GM12878 (cell line): ENCODE measurements around the gene AGPAT2. TPM values are rescaled to one million over a fixed set of nuclear protein-coding genes. Genes with fewer than 3 reads are reported as not detected.

ENCODE experiments used
- ATAC-seq: fragments of 200-7000 bp; cut with Tn5 transposase; 3 replicates; pipeline ENCODE4 v1.9.1; 2020; ENCODE audit warnings: mild to moderate bottlenecking, moderate library complexity
- BruUV-seq: library from RNA; stranded (reverse); fragments of 400-500 nt; replicated peaks from 2 replicates; lab custom pipeline; 2021; lab: Mats Ljungman, UMichigan
- CTCF ChIA-PET: fragments of 300-600 bp; sonication (Branson Sonifier 250); formaldehyde crosslinking; extraction: SDS; loops from one replicate; lab custom pipeline; 2021; ENCODE audit warnings: inconsistent platforms; lab: Yijun Ruan, JAX
- POLR2A ChIA-PET: fragments of 350-600 bp; formaldehyde crosslinking; extraction: SDS; loops from one replicate; lab custom pipeline; 2021; ENCODE audit warnings: inconsistent platforms; lab: Charles Lee
- RAD21 ChIA-PET: fragments of 300-600 bp; sonication (Branson Sonifier 250); formaldehyde crosslinking; loops from one replicate; lab custom pipeline; 2023; ENCODE audit warnings: antibody characterized with exemption; ENCODE audit not compliant: unreplicated experiment; lab: Charles Lee
- SMC1A ChIA-PET: fragments of 300-600 bp; sonication (Branson Sonifier 250); formaldehyde crosslinking; loops from one replicate; lab custom pipeline; 2023; ENCODE audit not compliant: unreplicated experiment, uncharacterized antibody; lab: Charles Lee
- DNase-seq: peaks from one replicate; pipeline ENCODE4 v3.0.0-alpha.2; 2011; ENCODE audit warnings: low read depth, low spot score
- FAIRE-seq: peaks from 3 replicates; lab custom pipeline; 2011; peaks lifted over from hg19 to GRCh38; lab: Jason Lieb, UNC
- H2AFZ ChIP-seq: 2 replicates; pipeline ENCODE4 v1.6.0; 2011; ENCODE audit warnings: low read depth, low read length, control low read depth; ENCODE audit not compliant: control insufficient read depth
- H3K27ac ChIP-seq: 2 replicates; pipeline ENCODE4 v1.5.1; 2011; ENCODE audit warnings: control low read depth; ENCODE audit not compliant: control insufficient read depth, insufficient read depth
- H3K27me3 ChIP-seq, 2 experiments: replicated peaks in 1 of 2; 2 replicates each; pipeline versions ENCODE4 v1.6.0 to v1.6.1; 2011; ENCODE audit warnings: low read length in 1 of 2; ENCODE audit not compliant: control insufficient read depth in 2 of 2, insufficient read depth in 2 of 2
- H3K36me3 ChIP-seq, 2 experiments: 2 replicates each; pipeline ENCODE4 v1.5.1; 2011; ENCODE audit warnings: low read length in 1 of 2; ENCODE audit not compliant: control insufficient read depth in 2 of 2, insufficient read depth in 2 of 2
- H3K4me1 ChIP-seq: 2 replicates; pipeline ENCODE4 v1.6.1; 2011; ENCODE audit warnings: mild to moderate bottlenecking, low read length, moderate library complexity, mixed read lengths; ENCODE audit not compliant: control insufficient read depth, insufficient read depth
- H3K4me2 ChIP-seq: 2 replicates; pipeline ENCODE4 v1.6.0; 2011; ENCODE audit warnings: control low read depth; ENCODE audit not compliant: control insufficient read depth, insufficient read depth
- H3K4me3 ChIP-seq: fragments of 200-600 bp; sonication (generic); 2 replicates; pipeline ENCODE4 v1.5.1; 2016
- H3K79me2 ChIP-seq: 2 replicates; pipeline ENCODE4 v1.6.0; 2011; ENCODE audit warnings: low read length; ENCODE audit not compliant: control insufficient read depth, insufficient read depth
- H3K9ac ChIP-seq: 2 replicates; pipeline ENCODE4 v1.8.0; 2011; ENCODE audit warnings: low read length, control low read depth, mixed read lengths; ENCODE audit not compliant: control insufficient read depth, insufficient read depth
- H3K9me3 ChIP-seq: replicated peaks from 3 replicates; pipeline ENCODE4 v1.5.1; 2011; ENCODE audit warnings: mild to moderate bottlenecking, low read length; ENCODE audit not compliant: control insufficient read depth, insufficient read depth
- H4K20me1 ChIP-seq: 2 replicates; pipeline ENCODE4 v1.6.0; 2011; ENCODE audit not compliant: control insufficient read depth, insufficient read depth
- BHLHE40 ChIP-seq, 2 experiments: fragments of 450-650 bp in 1 of 2; IDR thresholded peaks; 2 replicates each; pipeline ENCODE4 v1.6.1; 2011 to 2017; ENCODE audit warnings: low read depth in 2 of 2, borderline replicate concordance in 1 of 2, improper control_type of control experiment in 1 of 2, low read length in 1 of 2, mild to moderate bottlenecking in 1 of 2
- GATAD2B ChIP-seq: fragments of 450-650 bp; conservative IDR thresholded peaks from 2 replicates; pipeline ENCODE4 v1.6.1; 2017; ENCODE audit warnings: low read depth, mild to moderate bottlenecking, moderate library complexity
- MEF2B ChIP-seq: fragments of 450-650 bp; IDR thresholded peaks from 2 replicates; pipeline ENCODE4 v1.6.1; 2018; ENCODE audit warnings: mild to moderate bottlenecking, moderate library complexity; ENCODE audit not compliant: partially characterized antibody, poor library complexity, severe bottlenecking
- NR2F1 ChIP-seq: fragments of 450-650 bp; conservative IDR thresholded peaks from 2 replicates; pipeline ENCODE4 v1.6.1; 2017; ENCODE audit warnings: mild to moderate bottlenecking
- POLR2AphosphoS5 ChIP-seq: IDR thresholded peaks from 2 replicates; pipeline ENCODE4 v1.6.1; 2011; ENCODE audit warnings: mild to moderate bottlenecking, low read length, inconsistent platforms
- SIX5 ChIP-seq: IDR thresholded peaks from 2 replicates; pipeline ENCODE4 v1.6.1; 2011; ENCODE audit warnings: mild to moderate bottlenecking, low read depth, low read length, moderate library complexity; ENCODE audit not compliant: severe bottlenecking
- SRF ChIP-seq, 2 experiments: IDR thresholded peaks; 2 replicates each; pipeline ENCODE4 v1.6.1; 2011; ENCODE audit warnings: low read depth in 2 of 2, low read length in 2 of 2, mild to moderate bottlenecking in 1 of 2, moderate library complexity in 1 of 2
- ZNF207 ChIP-seq: fragments of 450-650 bp; IDR thresholded peaks from 2 replicates; pipeline ENCODE4 v1.6.1; 2014; ENCODE audit warnings: antibody characterized with exemption, mild to moderate bottlenecking, borderline replicate concordance
- WGBS: methylation state at CpG from one replicate; pipeline ENCODE4 v1.1.6; 2016; ENCODE audit warnings: low lambda C conversion rate; ENCODE audit not compliant: insufficient replicate concordance, insufficient coverage; ENCODE audit errors: missing lambda C conversion rate; 5-methylcytosine and 5-hydroxymethylcytosine counted together
- in situ Hi-C: fragments of 300-500 bp; cut with MboI; formaldehyde crosslinking; loops from 9 replicates; pipeline ENCODE4 v1.14.3; 2018; ENCODE audit warnings: mixed read lengths
- intact Hi-C: fragments of 100-400 bp; cut with micrococcal nuclease; formaldehyde crosslinking; loops from one replicate; pipeline ENCODE4 v1.14.2; 2022; ENCODE audit not compliant: unreplicated experiment
- polyA plus RNA-seq, 11 experiments: library from polyadenylated mRNA; depleted of rRNA in 4 of 11; unstranded in 6 of 11; stranded (reverse) in 5 of 11; fragments of >200 nt; fragmentation: Nextera tagmentation in 4 of 11; fragmentation: Illumina TruSeq in 1 of 11; extraction: Ambion mirVana in 4 of 11; extraction: Trizol in 1 of 11; gene quantifications; 1 replicate in 1 of 11; 2 replicates in 10 of 11; pipeline versions ENCODE4 v1.2.1 to v1.2.3, GENCODE V29; 2011 to 2016; ENCODE audit warnings: inconsistent platforms in 2 of 11, missing spikeins in 2 of 11, low read depth in 1 of 11
- total RNA-seq, 4 experiments: library from RNA; depleted of rRNA in 3 of 4; stranded (reverse); fragments of >200 nt in 3 of 4; fragmentation: Illumina TruSeq in 1 of 4; extraction: Trizol in 1 of 4; gene quantifications; 2 replicates each; pipeline versions ENCODE4 v1.2.1 to v1.2.3, GENCODE V29; 2013 to 2021

AGPAT2 gene
- total and polyA plus RNA-seq, 10 of the 15 experiments (the other 5 are each of a cell fraction or from before 2014, with no cell fraction given): 0.10 to 28.5 (median 18.2) TPM

GRCh38 chr9:136687721-136688223 is 515 bp upstream of the AGPAT2 start:
- ChIA-PET CTCF (interaction anchor here (0.6 to 2.9 kb wide), 6 partner anchors 13 to 521 kb away, joined by 3 to 12 read pairs (median 3); no protein-coding TSS in a partner anchor), SMC1A (interaction anchor here (1.0 kb wide), 1 partner anchor 12 kb away, joined by 3 read pairs; no protein-coding TSS in a partner anchor), POLR2A (interaction anchor here (1.0 kb wide), 1 partner anchor 54 kb away, joined by 3 read pairs; no protein-coding TSS in a partner anchor)
- peaks cover 7% of the 10 kb centered on the region for H3K79me2 ChIP-seq
- H4K20me1 ChIP-seq: no peaks in the 10 kb centered on the region; the same call in 1 of the 2 replicates
- no peaks in the 10 kb centered on the region for H3K36me3 ChIP-seq
- BruUV-seq: no TSS peak
- 2% methylated on average over 32 of the region's 37 CpGs for WGBS
- no peaks in the 10 kb centered on the region for H3K9me3 ChIP-seq
- H3K9ac ChIP-seq: peak overlapping the region; percentile 29; the same call in 1 of the 2 replicates
- TF ChIP-seq NR2F1 (peak; percentile 17; the same call in 1 of the 2 replicates), MEF2B (peak; percentile 50), SRF (IDR thresholded peaks at IDR 0.05; ENCODE audit: low read depth in 2 of 2, low read length in 2 of 2) (no peak), BHLHE40 (IDR thresholded peaks at IDR 0.05; ENCODE audit: borderline replicate concordance in 1 of 2, low read depth in 2 of 2, low read length in 1 of 2) (peak in 1 of 2 experiments; percentile 70; a peak in 2 of 4 replicates), POLR2AphosphoS5 (no peak), GATAD2B (peak; percentile 69; the same call in 1 of the 2 replicates), SIX5 (no peak), ZNF207 (0 out of 2 replicates have a peak, but pooled peaks have one; percentile 31)
- TF ChIP-seq, all 136 proteins: peak for 5
- Histone ChIP-seq H3K4me2 (peak overlapping the region; percentile 98), H3K27me3 (no peaks in the 10 kb centered on the region), H3K4me3 (peak overlapping the region; percentile 67; the same call in 1 of the 2 replicates), H3K4me1 (peaks cover 16% of the 10 kb centered on the region), H3K27ac (peak overlapping the region; percentile 24; the same call in 1 of the 2 replicates), H2AFZ (peak overlapping the region; percentile 39)
- FAIRE-seq (no peak), DNase-seq (no peak), ATAC-seq (peak; percentile 57)
- RAD21 ChIA-PET: interaction anchor here (0.8 to 0.9 kb wide), 2 partner anchors 21 to 40 kb away, joined by 3 to 4 read pairs; no protein-coding TSS in a partner anchor
- intact Hi-C loops (loop anchor here (5.0 kb wide), 1 partner anchor 200 kb away; no protein-coding TSS in a partner anchor), in situ Hi-C loops (no loop called here)
